Suppressor macrophage treated with lipopolysaccharide for 4 hours (primary cell): Measurements from ENCODE around the gene GPATCH1.

ENCODE experiments used
- DNase-seq: peaks from one replicate; pipeline ENCODE4 v3.0.0-alpha.2; 2020

GPATCH1 gene

DNA sequence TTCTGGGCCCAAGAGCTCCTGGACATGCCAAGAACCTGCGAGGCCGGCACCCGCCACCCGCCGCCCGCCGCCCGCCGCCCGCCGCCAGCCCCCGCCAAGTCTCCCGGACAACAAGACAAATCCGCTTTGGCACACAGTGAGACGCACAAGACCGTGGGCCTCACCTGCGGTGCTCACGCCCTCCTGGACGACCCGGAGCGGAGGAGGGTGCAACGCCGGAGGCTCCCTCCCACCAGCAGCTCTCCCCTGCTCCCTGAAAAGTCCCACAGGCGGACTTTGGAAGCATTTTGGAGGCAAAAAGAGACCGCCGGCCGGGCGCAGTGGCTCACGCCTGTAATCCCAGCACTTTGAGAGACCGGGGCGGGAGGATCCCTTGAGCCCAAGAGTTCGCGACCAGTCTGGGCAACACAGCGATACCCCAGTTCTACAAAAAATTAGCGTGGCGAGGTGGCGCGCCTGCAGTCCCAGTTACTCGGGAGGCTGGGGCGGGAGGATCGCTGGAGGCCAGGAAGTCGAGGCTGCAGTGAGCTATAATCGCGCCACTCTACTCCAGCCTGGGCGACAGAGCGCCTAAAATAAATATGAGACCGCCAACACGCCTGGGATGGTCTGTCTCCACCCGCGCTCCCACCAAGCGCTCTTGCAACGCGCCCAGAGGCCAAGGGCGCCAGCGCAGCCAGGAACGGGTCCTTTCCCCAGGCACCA, 17.1 kb upstream of the GPATCH1 start:
- DNase-seq: no peak

DNA sequence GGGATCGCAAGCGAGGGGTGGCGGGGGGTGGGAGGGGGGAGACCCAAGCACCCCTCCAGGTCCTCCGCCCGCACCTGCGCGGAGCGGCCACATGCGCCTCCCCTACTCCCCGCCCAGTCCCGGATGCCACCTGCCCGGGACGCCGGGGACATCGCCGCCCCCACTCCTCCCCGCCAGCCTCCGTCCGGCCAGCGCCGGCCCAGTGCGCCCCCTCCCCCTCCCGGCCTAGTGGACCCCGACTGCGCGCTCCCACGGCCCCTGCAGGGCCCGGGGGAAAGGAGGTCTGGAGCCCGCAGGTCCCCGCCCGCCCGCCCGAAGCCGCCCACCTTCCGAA, 16.6 kb upstream of the GPATCH1 start:
- DNase-seq: no peak

DNA sequence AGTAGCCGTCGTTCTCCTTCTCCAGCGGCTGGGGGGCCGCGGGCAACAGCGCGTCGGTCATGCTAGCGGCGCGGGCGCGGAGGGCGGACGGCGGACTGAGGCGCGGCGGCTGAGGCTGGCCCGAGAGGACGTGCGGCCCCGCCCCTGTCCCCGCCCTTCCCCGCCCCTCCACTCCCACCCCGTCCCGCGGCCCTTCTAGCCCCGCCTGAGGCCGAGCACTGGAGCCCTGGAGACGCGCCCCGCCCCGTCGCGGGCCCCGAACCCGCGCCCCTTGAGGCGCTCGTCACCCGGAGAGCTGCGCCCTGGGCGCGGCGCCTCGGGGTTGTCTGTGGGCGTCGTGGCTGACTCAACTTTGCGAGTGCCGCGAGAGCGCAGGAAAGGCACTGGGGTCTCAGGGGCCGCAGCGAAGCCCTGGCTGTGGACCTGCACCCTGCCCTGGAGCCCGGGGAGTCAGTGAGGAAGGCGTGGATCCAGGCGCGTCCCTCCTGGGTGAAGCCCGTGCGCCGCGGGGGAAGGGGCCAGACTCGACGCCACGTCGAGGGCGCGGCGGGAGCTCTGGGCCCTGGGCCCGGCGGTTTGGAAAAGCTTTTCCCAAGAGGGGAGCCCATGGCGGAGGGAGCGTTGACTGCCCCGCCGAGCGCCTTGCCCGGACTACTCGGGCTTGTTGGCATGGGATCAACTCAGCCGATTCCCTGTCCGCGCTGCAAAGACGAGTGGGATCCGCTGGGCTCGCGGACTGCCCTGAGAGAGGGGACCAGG, 16.0 kb upstream of the GPATCH1 start, which contains the start of gene RHPN2:
TSS of gene RHPN2 (minus strand) at position 97 of the 759 bp plus-strand sequence. CDS start at position 61, 36 bp downstream.
- peak; percentile 59 for DNase-seq

DNA sequence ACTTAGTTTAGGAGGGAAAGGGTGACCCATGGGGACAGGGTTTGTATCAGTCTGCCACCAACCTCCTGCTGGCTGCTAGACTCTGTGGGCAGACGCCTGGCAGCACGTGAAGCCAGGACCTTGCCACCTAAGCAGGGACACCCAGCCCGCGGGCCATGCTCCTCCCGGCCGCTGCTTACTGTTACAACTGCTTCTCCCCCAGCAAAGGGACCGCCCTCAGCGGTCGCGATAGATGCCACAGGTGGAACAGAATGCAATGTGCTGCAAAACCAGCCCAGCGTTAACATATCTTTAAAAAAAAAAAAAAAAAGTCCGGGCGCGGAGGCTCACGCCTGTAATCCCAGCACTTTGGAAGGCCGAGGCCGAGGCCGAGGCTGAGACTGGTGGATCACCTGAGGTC, 14.4 kb upstream of the GPATCH1 start:
- DNase-seq: no peak

DNA sequence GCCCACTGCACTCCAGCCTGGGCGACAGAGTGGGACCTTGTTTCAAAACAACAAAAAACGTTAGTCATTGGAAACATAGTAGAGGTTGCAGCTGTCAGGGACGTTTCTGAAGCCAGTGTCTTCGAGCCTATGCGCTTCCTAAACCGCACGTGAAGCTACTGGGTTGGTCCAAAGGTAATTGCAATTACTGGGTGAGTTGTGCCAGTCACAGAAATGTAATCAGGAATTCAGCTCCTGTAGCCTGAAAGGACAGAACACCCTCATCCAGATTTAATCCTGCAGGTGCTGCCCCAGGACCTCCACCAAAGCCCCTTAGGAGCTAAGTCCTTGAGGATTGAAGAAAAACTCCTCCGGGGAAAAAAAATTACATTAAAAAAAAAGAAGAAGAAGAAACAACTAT, 13.9 kb upstream of the GPATCH1 start:
- DNase-seq: no peak

DNA sequence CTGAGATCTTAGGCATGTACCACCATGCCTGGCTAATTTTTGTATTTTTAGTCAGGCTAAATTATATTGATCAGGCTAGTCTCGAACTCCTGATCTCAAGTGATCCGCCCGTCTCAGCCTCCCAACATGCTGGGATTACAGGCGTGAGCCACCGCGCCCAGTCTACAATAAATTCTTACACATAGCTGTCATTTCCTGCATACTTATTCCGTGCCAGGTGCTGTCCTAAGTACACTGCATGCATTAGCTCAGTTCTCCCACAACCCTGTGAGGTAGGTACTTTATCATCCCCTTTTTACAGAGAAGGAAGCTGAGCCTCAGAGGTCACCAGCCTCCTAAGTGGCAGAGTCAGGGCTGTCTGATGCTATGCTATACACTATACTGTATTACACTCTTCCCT, 9.1 kb upstream of the GPATCH1 start:
- no peak for DNase-seq

DNA sequence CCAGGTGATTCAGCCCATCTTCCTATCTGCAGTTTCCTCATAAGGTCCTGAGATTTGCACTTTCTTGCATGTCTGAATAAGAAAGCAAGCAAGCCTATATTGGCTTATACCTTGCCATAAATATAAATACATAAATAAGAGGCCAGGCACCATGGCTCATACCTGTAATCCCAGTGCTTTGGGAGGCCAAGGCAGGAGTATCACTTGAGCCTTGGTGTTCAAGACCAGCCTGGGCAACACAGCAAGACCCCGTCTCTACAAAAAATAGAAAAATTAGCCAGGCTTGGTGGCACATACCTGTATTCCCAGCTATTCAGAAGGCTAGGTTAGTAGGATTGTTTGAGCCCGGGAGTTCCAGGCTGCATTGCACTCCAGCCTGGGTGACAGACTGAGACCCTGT, 5.5 kb upstream of the GPATCH1 start:
- DNase-seq: no peak

DNA sequence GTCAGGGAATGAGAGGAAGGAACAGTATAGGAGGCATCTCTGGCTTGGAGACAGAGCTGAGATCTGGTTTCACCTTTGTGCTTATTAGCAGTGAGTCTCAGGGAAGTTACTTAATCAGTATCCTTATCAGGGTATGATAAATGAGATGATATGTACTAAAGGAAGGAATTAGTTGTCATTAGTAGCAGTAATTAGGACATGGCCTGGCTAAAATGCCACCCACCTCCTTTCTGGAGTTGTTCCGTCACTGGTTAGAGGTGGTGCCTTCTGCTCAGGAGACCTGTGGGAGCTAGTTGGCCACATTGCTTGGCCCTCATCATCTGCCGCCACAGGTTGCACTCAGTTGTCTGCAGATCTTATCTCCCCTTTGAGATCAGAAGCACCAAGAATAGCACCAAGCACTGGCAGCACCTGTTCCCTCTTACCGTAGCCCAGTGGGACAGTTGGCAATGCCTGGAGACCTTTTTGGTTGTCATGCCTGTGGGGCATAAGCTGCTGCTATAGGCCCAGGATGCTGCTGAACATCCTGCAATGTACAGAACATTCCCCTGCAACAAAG, 4.7 kb downstream of the GPATCH1 start:
- no peak for DNase-seq

DNA sequence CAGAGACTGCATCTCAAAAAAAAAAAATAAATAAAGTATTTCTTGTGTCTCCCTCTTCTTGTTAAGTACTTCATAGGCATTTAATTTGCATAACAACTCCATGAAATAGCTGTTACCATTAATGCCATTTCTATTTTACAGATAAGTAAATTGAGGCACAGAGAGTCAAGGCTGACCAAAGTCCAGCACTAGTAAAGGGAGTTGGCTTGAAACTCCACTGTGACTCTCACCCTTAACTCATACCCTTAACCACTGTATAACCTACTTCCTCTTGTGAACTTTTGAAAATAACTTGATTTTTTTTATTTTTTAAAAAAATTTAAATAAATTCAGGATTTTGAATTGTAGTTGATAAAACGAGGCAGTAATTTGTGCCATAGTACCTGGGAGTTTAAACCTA, 6.0 kb downstream of the GPATCH1 start:
- no peak for DNase-seq

DNA sequence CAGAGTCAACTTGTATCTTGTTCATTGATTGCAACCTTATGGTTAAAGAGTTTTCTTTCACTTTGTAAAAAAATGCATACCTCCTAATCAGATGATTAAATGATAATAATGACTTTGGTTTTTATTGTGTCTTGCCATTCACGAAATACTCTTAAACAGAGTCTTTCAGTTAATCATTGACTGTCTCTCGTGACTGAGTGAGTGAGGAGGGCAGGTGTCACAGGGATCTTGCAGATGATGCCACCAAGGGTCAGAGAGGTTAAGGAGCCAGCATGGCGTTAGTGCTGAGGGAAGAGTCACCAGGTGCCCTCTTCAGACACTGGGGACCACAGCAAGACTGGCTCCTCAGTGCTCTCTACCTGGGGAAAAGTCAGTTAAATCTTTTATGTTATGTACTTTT, 8.0 kb downstream of the GPATCH1 start:
- DNase-seq: no peak

DNA sequence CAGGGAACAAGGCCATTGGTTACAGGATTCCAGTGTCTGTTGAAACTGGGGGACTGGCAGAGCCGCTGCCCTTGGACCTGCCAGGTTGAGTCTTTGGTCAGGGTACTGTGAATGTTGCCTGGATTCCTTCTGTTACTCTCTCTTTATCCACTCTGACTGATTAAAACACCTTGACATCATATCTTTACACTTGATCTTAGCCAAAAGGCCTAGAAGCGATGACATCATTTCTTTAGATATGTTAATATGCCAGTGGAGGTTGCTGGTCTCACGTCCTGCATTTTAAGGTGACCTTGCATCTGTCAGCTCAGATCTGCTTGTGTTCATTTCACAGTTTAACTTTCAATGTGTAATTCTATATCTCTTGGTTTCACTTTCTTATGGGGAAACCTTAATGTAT, 9.2 kb downstream of the GPATCH1 start:
- no peak for DNase-seq

DNA sequence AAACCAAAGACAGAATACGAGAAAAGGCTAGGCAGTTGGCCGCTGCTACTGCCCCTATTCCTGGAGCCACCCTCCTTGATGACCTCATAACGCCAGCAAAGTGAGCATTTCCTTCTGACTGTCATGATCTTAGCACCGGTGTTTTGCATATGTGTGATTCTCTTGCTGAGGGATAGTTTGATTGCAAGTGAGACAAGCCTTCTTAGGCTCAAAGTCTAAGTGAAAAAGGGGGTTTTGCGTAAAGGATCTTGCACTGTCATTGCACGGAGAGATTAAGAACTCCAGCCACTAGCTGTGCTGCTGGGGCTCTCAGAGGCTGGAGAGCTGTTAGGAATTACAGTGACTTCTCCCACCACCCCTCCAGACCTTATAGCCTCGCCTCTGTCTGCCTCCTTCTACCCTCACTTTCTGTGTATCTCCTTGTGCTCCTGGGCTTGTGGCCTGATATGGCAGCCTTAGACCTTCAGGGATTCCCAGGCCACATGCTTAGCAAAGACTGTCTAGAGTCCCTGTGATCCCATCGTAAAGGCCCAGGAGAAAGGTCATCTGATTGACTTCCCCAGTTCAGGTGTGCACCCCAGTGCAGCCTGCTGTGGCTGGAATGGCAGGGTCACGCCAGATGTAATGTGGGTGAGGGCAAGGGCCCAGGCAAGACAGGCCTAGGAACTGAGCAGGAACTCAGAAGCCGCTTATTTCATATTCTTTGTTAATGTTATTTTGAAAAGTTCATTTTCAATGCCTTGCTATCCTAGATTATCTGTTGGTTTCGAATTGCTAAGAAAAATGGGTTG, 12.6 kb downstream of the GPATCH1 start:
- DNase-seq: no peak

DNA sequence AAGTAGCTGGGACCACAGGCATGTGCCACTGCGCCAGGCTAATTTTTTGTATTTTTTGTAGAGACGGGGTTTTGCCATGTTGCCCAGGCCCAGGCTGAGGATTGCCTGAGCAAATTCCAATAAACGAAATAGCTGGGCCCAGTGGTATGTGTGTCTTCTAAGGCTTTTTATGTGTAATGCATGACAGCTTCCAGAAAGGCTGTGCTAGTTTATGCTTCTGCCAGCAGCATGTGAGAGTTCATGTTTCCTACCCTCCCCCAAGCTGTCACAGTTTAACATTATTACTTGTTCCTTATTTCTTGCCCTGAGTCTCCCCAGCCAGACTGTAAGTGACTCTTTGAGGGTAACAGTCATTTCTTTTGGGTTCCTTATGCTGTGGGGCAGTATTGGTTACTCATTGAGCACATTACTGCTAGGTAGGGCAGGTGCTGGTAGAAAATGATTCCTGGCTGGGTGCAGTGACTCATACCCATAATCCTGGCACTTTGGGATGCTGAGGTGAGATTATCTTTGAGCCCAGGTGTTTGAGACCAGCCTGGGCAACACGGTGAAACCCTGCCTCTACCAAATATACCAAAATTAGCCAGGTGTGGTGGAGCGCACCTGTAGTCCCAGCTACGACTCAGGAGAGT, 13.6 kb downstream of the GPATCH1 start:
- no peak for DNase-seq

DNA sequence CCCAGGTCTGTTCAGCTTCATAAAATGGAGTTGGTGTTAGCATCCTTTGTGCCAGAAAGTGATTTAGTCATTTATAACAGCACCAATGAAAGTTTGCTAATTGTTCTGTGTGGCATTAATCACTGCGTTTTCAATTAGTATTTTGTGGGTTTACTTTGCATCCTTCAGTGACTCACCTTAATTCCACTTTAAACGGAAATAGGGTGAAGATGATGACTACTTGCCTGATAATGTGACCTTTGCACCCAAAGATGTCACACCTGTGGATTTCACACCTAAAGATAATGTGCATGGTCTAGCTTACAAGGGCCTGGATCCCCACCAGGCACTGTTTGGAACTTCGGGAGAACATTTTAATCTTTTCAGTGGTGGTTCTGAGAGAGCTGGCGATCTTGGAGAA, 15.0 kb downstream of the GPATCH1 start:
- DNase-seq: no peak

DNA sequence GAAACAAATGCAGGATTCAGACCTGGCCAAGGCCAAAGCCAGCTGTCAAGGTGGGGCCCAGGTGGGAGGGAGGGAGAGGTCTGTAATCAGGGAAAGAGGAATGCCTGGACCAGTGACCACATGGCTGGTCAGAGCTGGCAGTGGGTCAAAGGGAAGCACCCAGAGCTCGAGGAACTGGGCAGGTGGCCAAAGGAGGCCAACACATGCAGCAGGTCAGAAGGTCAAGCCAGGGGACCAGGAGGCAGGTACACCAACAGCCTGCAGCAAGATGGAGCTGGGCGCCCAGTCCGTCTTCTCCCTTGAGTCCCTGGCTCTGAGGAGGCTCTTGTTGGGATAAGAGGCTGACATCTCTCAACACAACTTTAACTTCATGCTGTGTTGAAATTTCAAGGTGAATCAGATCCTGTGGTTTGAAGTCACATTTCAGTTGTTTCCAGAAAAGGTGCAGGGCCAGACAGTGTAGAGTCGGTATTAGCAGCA, 17.1 kb downstream of the GPATCH1 start:
- no peak for DNase-seq

DNA sequence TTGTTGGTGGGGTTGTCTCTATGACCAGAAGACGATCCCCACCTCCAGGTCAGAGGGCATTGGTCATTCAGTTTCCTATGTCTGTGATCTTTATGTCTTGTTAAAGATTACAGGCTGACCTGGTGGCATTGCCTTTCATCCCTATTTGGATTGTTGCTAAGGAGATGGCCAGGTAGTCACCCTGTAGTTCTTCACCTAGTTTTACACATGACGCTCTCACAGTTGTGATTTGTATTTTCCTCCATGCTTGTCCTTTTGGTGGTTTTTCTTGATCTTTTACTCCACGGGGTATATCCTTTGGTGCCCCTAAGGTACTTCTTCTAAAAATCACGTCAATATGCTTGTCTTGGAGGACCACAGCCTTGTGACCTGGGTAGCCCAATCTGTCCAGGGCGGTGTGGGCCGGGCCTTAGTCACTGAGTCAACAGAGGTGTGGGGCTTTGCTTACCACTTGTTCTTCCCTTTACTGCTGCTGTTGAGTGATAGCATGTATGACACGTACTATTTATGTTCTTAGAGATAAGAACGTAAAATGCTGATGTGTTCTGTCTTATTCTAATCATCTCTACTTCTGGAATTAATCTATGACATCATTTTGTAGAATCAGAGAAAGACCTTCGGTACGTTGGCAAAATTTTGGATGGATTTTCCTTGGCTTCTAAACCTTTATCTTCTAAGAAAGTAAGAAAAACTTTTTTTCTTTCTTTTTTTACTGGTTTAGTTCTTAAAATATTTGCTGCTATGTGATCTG, 20.1 kb downstream of the GPATCH1 start:
- no peak for DNase-seq

DNA sequence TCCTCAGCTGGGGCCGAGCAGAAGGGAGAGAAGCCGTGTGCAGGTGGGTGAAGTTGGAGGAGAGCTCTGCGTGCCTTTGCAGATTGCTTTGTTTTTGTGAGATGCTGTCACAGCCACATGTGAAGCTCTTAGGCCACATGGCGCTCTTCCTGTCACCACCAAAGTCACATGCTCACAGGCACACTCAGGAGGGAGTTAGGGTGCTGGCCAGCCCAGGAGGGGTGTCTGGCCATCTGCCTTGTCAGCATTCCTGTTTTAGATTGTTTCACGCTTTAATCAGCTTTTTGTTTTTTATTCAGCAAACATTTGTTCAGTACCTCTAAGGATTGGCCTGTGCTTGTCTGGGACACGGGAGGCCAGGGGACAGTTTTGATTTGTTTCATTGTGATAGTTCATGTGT, 21.9 kb downstream of the GPATCH1 start:
- DNase-seq: no peak

DNA sequence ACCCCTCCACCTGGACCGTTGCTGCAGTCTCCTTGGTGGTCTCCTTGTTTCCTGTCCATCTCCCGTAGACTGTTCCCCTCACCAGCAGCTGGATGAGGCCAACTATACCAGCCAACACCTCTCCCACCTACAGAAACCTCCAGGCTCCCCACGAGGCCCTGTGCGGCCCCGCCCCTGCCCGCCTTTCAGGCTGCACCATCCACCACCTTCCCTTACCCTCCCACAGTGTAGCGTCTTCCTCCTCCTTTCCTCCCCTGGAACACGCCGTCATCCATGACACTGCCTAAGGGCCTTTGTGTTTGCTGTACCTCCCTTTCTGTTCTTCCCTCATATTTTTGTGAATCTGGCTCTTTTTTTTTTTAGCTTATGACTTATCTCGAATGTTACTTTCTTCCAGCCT, 27.2 kb downstream of the GPATCH1 start:
- no peak for DNase-seq

DNA sequence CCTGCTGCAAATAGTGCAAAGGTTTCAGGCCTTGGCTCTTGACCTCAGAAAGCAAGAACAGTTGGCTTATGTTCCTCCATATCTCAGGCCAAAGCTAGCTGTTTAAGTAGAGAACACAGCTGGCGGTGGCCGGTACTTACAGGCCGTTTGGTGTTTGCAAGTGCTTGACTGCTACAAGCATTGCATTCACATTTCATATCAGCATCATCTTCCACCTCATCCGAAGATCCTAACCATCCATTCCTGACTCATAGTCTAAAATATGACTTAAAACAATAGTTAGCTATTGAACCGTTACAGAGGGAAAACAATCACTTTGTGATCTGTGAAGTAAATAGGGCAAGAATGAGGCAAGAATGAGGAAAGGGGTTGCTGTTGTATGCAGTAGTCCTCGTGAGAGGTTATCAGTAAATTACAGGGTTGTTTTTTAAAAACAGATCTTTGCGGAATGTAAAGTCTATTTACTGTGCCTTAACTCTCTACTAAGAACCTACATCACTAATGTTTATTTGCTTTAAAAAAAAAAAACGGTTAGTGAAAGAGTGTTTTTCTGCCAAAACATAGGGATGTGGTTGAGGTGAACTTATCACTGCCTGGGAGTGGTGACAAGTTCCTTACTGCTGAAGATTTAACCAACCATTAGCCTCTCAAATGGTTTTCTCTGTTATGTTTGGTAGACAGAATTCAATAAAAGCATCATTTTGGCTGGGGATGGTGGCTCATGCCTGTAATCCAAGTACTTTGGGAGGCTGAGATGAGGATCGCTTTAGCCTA, 29.3 kb downstream of the GPATCH1 start:
- DNase-seq: no peak

DNA sequence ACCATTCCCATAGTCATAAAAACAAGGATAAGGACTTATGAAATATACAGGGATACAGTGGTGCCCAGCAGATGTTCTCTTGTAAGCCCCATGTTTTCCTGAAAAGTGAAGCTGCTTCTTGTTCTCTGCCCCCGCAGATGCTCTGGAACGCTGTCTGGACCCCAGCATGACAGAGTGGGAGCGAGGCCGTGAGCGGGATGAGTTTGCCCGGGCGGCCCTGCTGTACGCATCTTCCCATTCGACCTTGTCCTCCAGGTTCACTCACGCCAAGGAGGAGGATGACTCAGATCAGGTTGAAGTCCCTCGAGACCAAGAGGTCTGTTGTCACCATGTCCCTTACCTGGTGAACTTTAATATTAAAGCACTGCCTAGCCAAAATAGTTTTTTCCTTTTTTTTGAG, 30.6 kb downstream of the GPATCH1 start:
- no peak for DNase-seq

DNA sequence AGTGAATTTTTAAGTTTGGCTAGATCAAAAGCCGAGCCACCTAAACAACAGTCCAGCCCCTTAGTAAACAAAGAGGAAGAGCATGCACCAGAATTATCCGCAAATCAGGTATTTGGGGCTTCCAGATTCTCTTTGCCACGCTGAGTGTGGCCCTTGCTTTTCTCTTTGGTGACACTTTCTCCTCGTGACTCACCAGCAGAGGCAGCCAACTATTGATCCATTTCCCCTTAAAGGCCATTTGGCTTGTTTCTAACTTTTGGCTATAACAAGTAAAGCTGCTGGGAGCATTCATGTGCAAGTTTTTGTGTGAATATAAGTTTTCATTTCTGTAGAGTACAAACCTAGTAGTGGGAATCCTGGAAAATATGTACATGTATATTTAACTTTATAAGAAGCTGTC, 33.3 kb downstream of the GPATCH1 start:
- DNase-seq: no peak
